Neuronal stem cell (in vitro differentiated cells): ENCODE measurements around the gene PAX2.

Experiments used
- DNase-seq: peaks from one replicate; pipeline ENCODE4 v3.0.0-alpha.2; 2013; ENCODE audit warnings: low spot score
- H2AFZ ChIP-seq: one replicate; pipeline ENCODE4 v1.6.1; 2013; ENCODE audit warnings: mild to moderate bottlenecking, low read length, inconsistent platforms
- H2AK5ac ChIP-seq: 2 replicates; pipeline ENCODE4 v1.6.1; 2013; ENCODE audit warnings: low read depth, mild to moderate bottlenecking, inconsistent platforms, low read length, moderate library complexity, mixed read lengths
- H2BK120ac ChIP-seq: 2 replicates; pipeline ENCODE4 v1.6.1; 2013; ENCODE audit warnings: low read depth, mild to moderate bottlenecking, inconsistent platforms, low read length, moderate library complexity, mixed read lengths
- H2BK12ac ChIP-seq: one replicate; pipeline ENCODE4 v1.6.1; 2013; ENCODE audit warnings: low read length, inconsistent platforms
- H2BK15ac ChIP-seq: 2 replicates; pipeline ENCODE4 v1.6.1; 2013; ENCODE audit warnings: mild to moderate bottlenecking, low read length, inconsistent platforms, mixed read lengths
- H2BK5ac ChIP-seq: one replicate; pipeline ENCODE4 v1.6.1; 2013; ENCODE audit warnings: inconsistent platforms, mild to moderate bottlenecking, low read length, moderate library complexity
- H3K14ac ChIP-seq: one replicate; pipeline ENCODE4 v1.6.1; 2013; ENCODE audit warnings: low read length, inconsistent platforms
- H3K18ac ChIP-seq: 2 replicates; pipeline ENCODE4 v1.6.1; 2013; ENCODE audit warnings: low read length, inconsistent platforms
- H3K23ac ChIP-seq: 2 replicates; pipeline ENCODE4 v1.6.1; 2013; ENCODE audit warnings: low read depth, mild to moderate bottlenecking, mixed read lengths, low read length, inconsistent platforms; ENCODE audit not compliant: poor library complexity
- H3K27ac ChIP-seq: replicated peaks from 3 replicates; pipeline ENCODE4 v1.5.1; 2013; ENCODE audit warnings: low read length, inconsistent platforms
- H3K27me3 ChIP-seq, 3 experiments: 2 replicates each; pipeline ENCODE4 v1.6.1; 2013; ENCODE audit warnings: low read length in 3 of 3, mild to moderate bottlenecking in 2 of 3, inconsistent platforms in 1 of 3, low read depth in 1 of 3, mixed read lengths in 1 of 3, moderate library complexity in 1 of 3; ENCODE audit not compliant: control insufficient read depth in 3 of 3, insufficient read depth in 3 of 3
- H3K36me3 ChIP-seq, 2 donors: replicated peaks in 1 of 2; 2 replicates each; pipeline ENCODE4 v1.6.1; 2013; ENCODE audit warnings: low read length in 2 of 2; ENCODE audit not compliant: control insufficient read depth in 2 of 2, insufficient read depth in 2 of 2
- H3K4ac ChIP-seq: 2 replicates; pipeline ENCODE4 v1.6.1; 2013; ENCODE audit warnings: inconsistent platforms, mild to moderate bottlenecking, low read length, moderate library complexity
- H3K4me1 ChIP-seq, 2 donors: 1 replicate in 1 of 2; 2 replicates in 1 of 2; pipeline ENCODE4 v1.6.1; 2013; ENCODE audit warnings: low read length in 2 of 2, low read depth in 1 of 2; ENCODE audit not compliant: control insufficient read depth in 2 of 2, insufficient read depth in 1 of 2
- H3K4me2 ChIP-seq: one replicate; pipeline ENCODE4 v1.6.1; 2013; ENCODE audit warnings: mild to moderate bottlenecking, low read length, inconsistent platforms; ENCODE audit not compliant: insufficient read depth, poor library complexity, severe bottlenecking
- H3K4me3 ChIP-seq, 2 donors: 2 replicates each; pipeline ENCODE4 v1.5.1; 2013; ENCODE audit warnings: low read length in 2 of 2, mild to moderate bottlenecking in 2 of 2, inconsistent platforms in 1 of 2, moderate library complexity in 1 of 2
- H3K79me1 ChIP-seq: one replicate; pipeline ENCODE4 v1.6.1; 2013; ENCODE audit warnings: low read depth, mild to moderate bottlenecking, inconsistent platforms, low read length, moderate library complexity
- H3K9ac ChIP-seq: one replicate; pipeline ENCODE4 v1.6.1; 2013; ENCODE audit warnings: mild to moderate bottlenecking, low read depth, low read length, inconsistent platforms; ENCODE audit not compliant: poor library complexity
- H3K9me3 ChIP-seq, 2 donors: replicated peaks in 1 of 2; 2 replicates each; pipeline versions ENCODE3 to v1.6.1; 2013; ENCODE audit warnings: low read length in 2 of 2, mild to moderate bottlenecking in 2 of 2, inconsistent platforms in 1 of 2, low read depth in 1 of 2, mixed read lengths in 1 of 2, moderate library complexity in 1 of 2; ENCODE audit not compliant: control insufficient read depth in 2 of 2, insufficient read depth in 1 of 2
- H4K8ac ChIP-seq: one replicate; pipeline ENCODE4 v1.6.1; 2013; ENCODE audit warnings: low read depth, mild to moderate bottlenecking, inconsistent platforms, low read length, moderate library complexity
- H4K91ac ChIP-seq: one replicate; pipeline ENCODE4 v1.6.1; 2013; ENCODE audit warnings: low read length, low read depth, mild to moderate bottlenecking, inconsistent platforms; ENCODE audit not compliant: poor library complexity
- WGBS, 2 donors: extraction: QIAGEN DNeasy Blood & Tissue Kit; methylation state at CpG; one replicate each; pipeline ENCODE4 v1.1.7; 2013; ENCODE audit warnings: missing lambda C conversion rate in 2 of 2, mixed read lengths in 1 of 2; ENCODE audit not compliant: insufficient read length in 2 of 2, insufficient replicate concordance in 1 of 2; ENCODE audit errors: extremely low coverage in 2 of 2; 5-methylcytosine and 5-hydroxymethylcytosine counted together

PAX2 gene

GRCh38 chr10:100791369-100792058 is 46.1 kb downstream of the PAX2 start:
- H3K4me1 ChIP-seq: peaks cover 0 to 19% of the 10 kb centered on the region in 2 donors
- no peak overlapping the region for H3K27ac ChIP-seq
- H3K4ac ChIP-seq: no peak overlapping the region
- H2AK5ac ChIP-seq: no peak overlapping the region
- H2BK12ac ChIP-seq: no peak overlapping the region
- no peak overlapping the region for H4K8ac ChIP-seq
- no peak overlapping the region for H3K9ac ChIP-seq
- H2BK120ac ChIP-seq: no peak overlapping the region
- H4K91ac ChIP-seq: no peak overlapping the region
- no peaks in the 10 kb centered on the region for H3K79me1 ChIP-seq
- DNase-seq: no peak
- H2AFZ ChIP-seq: no peak overlapping the region
- H3K23ac ChIP-seq: no peak overlapping the region
- no peak overlapping the region for H3K18ac ChIP-seq
- peak overlapping the region; percentile 23 for H3K14ac ChIP-seq
- no CpG with 5 or more reads among the region's 8 CpGs for WGBS, 2 donors
- no peaks in the 10 kb centered on the region for H3K9me3 ChIP-seq
- no peak overlapping the region for H3K4me3 ChIP-seq
- no peaks in the 10 kb centered on the region for H3K36me3 ChIP-seq
- H2BK5ac ChIP-seq: no peak overlapping the region
- no peak overlapping the region for H3K4me2 ChIP-seq
- H2BK15ac ChIP-seq: no peak overlapping the region
- H3K27me3 ChIP-seq: peaks cover 0 to 83% (median 9%) of the 10 kb centered on the region in 3 experiments

- peaks cover 0 to 84% (median 9%) of the 10 kb centered on the region in 3 experiments for H3K27me3 ChIP-seq
These were observed 47.2 kb downstream of the PAX2 start for GRCh38 chr10:100792574-100792973.

GRCh38 chr10:100793055-100793454 is 47.7 kb downstream of the PAX2 start:
- Histone ChIP-seq H3K14ac (no peak overlapping the region), H2BK12ac (no peak overlapping the region), H2BK120ac (no peak overlapping the region), H3K4me3 (no peak overlapping the region), H3K4me2 (no peak overlapping the region), H3K4ac (no peak overlapping the region), H4K8ac (no peak overlapping the region), H3K79me1 (no peaks in the 10 kb centered on the region), H3K36me3 (no peaks in the 10 kb centered on the region), H2AFZ (no peak overlapping the region), H3K9ac (no peak overlapping the region), H3K27me3 (peaks cover 0 to 83% (median 9%) of the 10 kb centered on the region in 3 experiments), H3K23ac (no peak overlapping the region), H2BK5ac (no peak overlapping the region), H2AK5ac (no peak overlapping the region), H3K27ac (no peak overlapping the region), H3K18ac (peak overlapping the region; percentile 68), H4K91ac (no peak overlapping the region), H2BK15ac (no peak overlapping the region), H3K4me1 (peaks cover 0 to 13% of the 10 kb centered on the region in 2 donors), H3K9me3 (no peaks in the 10 kb centered on the region)
- no peak for DNase-seq
- WGBS, 2 donors: no CpG with 5 or more reads among the region's 7 CpGs

More at GRCh38 chr10:100792574-100792973, 47.2 kb downstream of the PAX2 start:
- Histone ChIP-seq H3K9ac (no peak overlapping the region), H3K23ac (no peak overlapping the region), H3K14ac (no peak overlapping the region), H2BK120ac (no peak overlapping the region), H2BK5ac (no peak overlapping the region), H2AK5ac (no peak overlapping the region), H3K4me3 (no peak overlapping the region), H2AFZ (no peak overlapping the region), H3K4ac (no peak overlapping the region), H3K27ac (no peak overlapping the region), H3K36me3 (no peaks in the 10 kb centered on the region), H3K18ac (no peak overlapping the region), H3K4me1 (peaks cover 0 to 17% of the 10 kb centered on the region in 2 donors), H4K91ac (no peak overlapping the region), H3K9me3 (no peaks in the 10 kb centered on the region), H4K8ac (no peak overlapping the region), H3K4me2 (no peak overlapping the region), H3K79me1 (no peaks in the 10 kb centered on the region), H2BK12ac (no peak overlapping the region), H2BK15ac (no peak overlapping the region)
- no CpG with 5 or more reads among the region's 8 CpGs for WGBS, 2 donors
- no peak for DNase-seq

- Histone ChIP-seq H2BK15ac (no peak overlapping the region), H2AFZ (no peak overlapping the region), H4K8ac (no peak overlapping the region), H3K4ac (no peak overlapping the region), H3K79me1 (no peaks in the 10 kb centered on the region), H3K4me1 (peaks cover 0 to 12% of the 10 kb centered on the region in 2 donors), H2BK120ac (no peak overlapping the region), H2BK5ac (no peak overlapping the region), H3K36me3 (no peaks in the 10 kb centered on the region), H3K9me3 (no peaks in the 10 kb centered on the region), H3K23ac (no peak overlapping the region), H3K27ac (no peak overlapping the region), H3K27me3 (peaks cover 0 to 80% (median 9%) of the 10 kb centered on the region in 3 experiments), H3K4me2 (no peak overlapping the region), H3K4me3 (no peak overlapping the region), H3K14ac (no peak overlapping the region), H2BK12ac (no peak overlapping the region), H2AK5ac (no peak overlapping the region), H3K18ac (no peak overlapping the region), H4K91ac (no peak overlapping the region), H3K9ac (no peak overlapping the region)
- WGBS, 2 donors: no CpG with 5 or more reads among the region's 7 CpGs
- no peak for DNase-seq
These were observed 54.5 kb downstream of the PAX2 start for GRCh38 chr10:100799881-100800280.
